ENCODE results near the gene STAT5B. TPM values are rescaled to one million over a fixed set of nuclear protein-coding genes. Genes with fewer than 3 reads are reported as not detected.

Gene STAT5B
- total and polyA plus RNA-seq, 11 donors: 13.0 to 51.9 (median 31.4) TPM

DNA sequence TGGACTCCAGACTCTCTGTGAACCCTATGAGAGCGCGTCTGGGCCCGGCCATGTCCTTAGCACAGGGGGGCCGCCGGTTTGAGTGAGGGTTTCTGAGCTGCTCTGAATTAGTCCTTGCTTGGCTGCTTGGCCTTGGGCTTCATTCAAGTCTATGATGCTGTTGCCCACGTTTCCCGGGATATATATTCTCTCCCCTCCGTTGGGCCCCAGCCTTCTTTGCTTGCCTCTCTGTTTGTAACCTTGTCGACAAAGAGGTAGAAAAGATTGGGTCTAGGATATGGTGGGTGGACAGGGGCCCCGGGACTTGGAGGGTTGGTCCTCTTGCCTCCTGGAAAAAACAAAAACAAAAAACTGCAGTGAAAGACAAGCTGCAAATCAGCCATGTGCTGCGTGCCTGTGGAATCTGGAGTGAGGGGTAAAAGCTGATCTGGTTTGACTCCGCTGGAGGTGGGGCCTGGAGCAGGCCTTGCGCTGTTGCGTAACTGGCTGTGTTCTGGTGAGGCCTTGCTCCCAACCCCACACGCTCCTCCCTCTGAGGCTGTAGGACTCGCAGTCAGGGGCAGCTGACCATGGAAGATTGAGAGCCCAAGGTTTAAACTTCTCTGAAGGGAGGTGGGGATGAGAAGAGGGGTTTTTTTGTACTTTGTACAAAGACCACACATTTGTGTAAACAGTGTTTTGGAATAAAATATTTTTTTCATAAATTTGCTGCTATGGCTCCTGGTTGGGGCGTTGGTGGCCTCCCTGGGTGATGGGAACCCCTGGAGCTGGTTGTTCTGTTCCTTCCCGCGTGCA is 35.2 kb upstream of the STAT5B start:
- H3K4me3 ChIP-seq: peak overlapping the region in 2 of 12 donors; percentile 17 to 44
- peaks cover 4 to 45% (median 24%) of the 10 kb centered on the region in 12 donors for H3K4me1 ChIP-seq
- H3K27me3 ChIP-seq: no peaks in the 10 kb centered on the region
- peak overlapping the region; percentile 55 to 92 (median 76) for H3K27ac ChIP-seq
- intact Hi-C loops (cut with DNase I): loop anchor here in 2 of 10 donors (5.0 to 10.0 kb wide), 2 partner anchors 211 to 287 kb away; partner anchors contain the start of gene NKIRAS2 (in 1 of the 2)
- peaks cover 0 to 97% (median 67%) of the 10 kb centered on the region in 9 donors for H3K36me3 ChIP-seq
- no peaks in the 10 kb centered on the region for H3K9me3 ChIP-seq
- ATAC-seq: peak; percentile 84 to 93 (median 92)
- TF ChIP-seq, protein P1, sequence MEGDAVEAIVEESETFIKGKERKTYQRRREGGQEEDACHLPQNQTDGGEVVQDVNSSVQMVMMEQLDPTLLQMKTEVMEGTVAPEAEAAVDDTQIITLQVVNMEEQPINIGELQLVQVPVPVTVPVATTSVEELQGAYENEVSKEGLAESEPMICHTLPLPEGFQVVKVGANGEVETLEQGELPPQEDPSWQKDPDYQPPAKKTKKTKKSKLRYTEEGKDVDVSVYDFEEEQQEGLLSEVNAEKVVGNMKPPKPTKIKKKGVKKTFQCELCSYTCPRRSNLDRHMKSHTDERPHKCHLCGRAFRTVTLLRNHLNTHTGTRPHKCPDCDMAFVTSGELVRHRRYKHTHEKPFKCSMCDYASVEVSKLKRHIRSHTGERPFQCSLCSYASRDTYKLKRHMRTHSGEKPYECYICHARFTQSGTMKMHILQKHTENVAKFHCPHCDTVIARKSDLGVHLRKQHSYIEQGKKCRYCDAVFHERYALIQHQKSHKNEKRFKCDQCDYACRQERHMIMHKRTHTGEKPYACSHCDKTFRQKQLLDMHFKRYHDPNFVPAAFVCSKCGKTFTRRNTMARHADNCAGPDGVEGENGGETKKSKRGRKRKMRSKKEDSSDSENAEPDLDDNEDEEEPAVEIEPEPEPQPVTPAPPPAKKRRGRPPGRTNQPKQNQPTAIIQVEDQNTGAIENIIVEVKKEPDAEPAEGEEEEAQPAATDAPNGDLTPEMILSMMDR (IDR thresholded peaks at IDR 0.05): no peak
- TF ChIP-seq POLR2A (IDR thresholded peaks at IDR 0.05): no peak
- peak; percentile 87 to 94 (median 90) for DNase-seq
- WGBS, 4 donors: 56 to 62% (median 60%) methylated on average over 19 of the region's 19 CpGs

GRCh38 chr17:42310787-42311215 is 34.6 kb upstream of the STAT5B start:
- Histone ChIP-seq H3K4me1 (peaks cover 4 to 42% (median 24%) of the 10 kb centered on the region in 12 donors), H3K27ac (peak overlapping the region; percentile 55 to 92 (median 76)), H3K9me3 (no peaks in the 10 kb centered on the region), H3K36me3 (peaks cover 0 to 97% (median 67%) of the 10 kb centered on the region in 9 donors), H3K27me3 (no peaks in the 10 kb centered on the region), H3K4me3 (no peak overlapping the region)
- WGBS, 4 donors: 76 to 91% (median 79%) methylated on average over 9 of the region's 9 CpGs
- intact Hi-C loops (cut with DNase I): loop anchor here in 2 of 10 donors (5.0 to 10.0 kb wide), 2 partner anchors 212 to 286 kb away; partner anchors contain the start of gene NKIRAS2 (in 1 of the 2)
- ATAC-seq (no peak), DNase-seq (no peak)
- TF ChIP-seq, protein P1 (IDR thresholded peaks at IDR 0.05): no peak

GRCh38 chr17:42309986-42310786 is 34.0 kb upstream of the STAT5B start:
- H3K27ac ChIP-seq: peak overlapping the region in 3 of 12 donors; percentile 62 to 92 (median 70)
- TF ChIP-seq POLR2A (IDR thresholded peaks at IDR 0.05): no peak
- TF ChIP-seq, protein P1 (IDR thresholded peaks at IDR 0.05): no peak
- no peak for ATAC-seq
- intact Hi-C loops (cut with DNase I): loop anchor here in 2 of 10 donors (5.0 to 10.0 kb wide), 2 partner anchors 212 to 285 kb away; partner anchors contain the start of gene NKIRAS2 (in 1 of the 2)
- WGBS, 4 donors: 83 to 85% (median 84%) methylated on average over 19 of the region's 19 CpGs
- no peaks in the 10 kb centered on the region for H3K27me3 ChIP-seq
- peaks cover 4 to 36% (median 24%) of the 10 kb centered on the region in 12 donors for H3K4me1 ChIP-seq
- peaks cover 0 to 97% (median 66%) of the 10 kb centered on the region in 9 donors for H3K36me3 ChIP-seq
- no peak for DNase-seq
- no peak overlapping the region for H3K4me3 ChIP-seq
- H3K9me3 ChIP-seq: no peaks in the 10 kb centered on the region
